Measurements from ENCODE around the gene LMX1B.

LMX1B gene

DNA sequence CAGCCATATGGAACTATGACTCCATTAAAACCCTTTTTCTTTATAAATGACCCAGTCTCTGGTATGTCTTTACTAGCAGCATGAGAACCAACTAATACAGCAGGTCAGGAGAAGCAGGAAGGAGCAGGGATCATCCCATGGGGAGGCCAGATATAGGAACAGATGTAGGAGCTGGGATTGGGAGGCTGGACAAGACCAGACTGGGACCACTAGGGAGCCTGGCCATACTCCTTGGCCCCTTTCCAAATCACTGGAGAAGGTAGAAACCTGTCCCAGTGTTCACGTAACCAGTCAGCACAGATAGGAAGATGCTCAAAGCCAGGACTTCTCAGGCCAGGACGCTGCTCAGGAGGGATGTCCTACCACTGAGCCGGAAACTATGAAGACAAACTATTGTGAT, 95.5 kb downstream of the LMX1B start:
- H3K36me3 ChIP-seq (ENCODE audit: control insufficient read depth in 2 of 2, insufficient read depth in 1 of 2, low read length in 2 of 2): no peaks in the 10 kb centered on the region
- TF ChIP-seq, protein P1, sequence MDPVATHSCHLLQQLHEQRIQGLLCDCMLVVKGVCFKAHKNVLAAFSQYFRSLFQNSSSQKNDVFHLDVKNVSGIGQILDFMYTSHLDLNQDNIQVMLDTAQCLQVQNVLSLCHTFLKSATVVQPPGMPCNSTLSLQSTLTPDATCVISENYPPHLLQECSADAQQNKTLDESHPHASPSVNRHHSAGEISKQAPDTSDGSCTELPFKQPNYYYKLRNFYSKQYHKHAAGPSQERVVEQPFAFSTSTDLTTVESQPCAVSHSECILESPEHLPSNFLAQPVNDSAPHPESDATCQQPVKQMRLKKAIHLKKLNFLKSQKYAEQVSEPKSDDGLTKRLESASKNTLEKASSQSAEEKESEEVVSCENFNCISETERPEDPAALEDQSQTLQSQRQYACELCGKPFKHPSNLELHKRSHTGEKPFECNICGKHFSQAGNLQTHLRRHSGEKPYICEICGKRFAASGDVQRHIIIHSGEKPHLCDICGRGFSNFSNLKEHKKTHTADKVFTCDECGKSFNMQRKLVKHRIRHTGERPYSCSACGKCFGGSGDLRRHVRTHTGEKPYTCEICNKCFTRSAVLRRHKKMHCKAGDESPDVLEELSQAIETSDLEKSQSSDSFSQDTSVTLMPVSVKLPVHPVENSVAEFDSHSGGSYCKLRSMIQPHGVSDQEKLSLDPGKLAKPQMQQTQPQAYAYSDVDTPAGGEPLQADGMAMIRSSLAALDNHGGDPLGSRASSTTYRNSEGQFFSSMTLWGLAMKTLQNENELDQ (tag by site-specific recombination; IDR thresholded peaks at IDR 0.05; ENCODE audit: low read depth): no peak
- TF ChIP-seq ZFP41 (tag by site-specific recombination; IDR thresholded peaks at IDR 0.05; ENCODE audit: borderline replicate concordance) (no peak), ZFP69B (tag by site-specific recombination; IDR thresholded peaks at IDR 0.05) (no peak), KLF8 (tag by site-specific recombination; IDR thresholded peaks at IDR 0.05) (no peak), OVOL3 (tag by site-specific recombination; IDR thresholded peaks at IDR 0.05) (no peak), ZNF324 (tag by site-specific recombination; IDR thresholded peaks at IDR 0.05) (no peak)
- TF ChIP-seq, protein P2, sequence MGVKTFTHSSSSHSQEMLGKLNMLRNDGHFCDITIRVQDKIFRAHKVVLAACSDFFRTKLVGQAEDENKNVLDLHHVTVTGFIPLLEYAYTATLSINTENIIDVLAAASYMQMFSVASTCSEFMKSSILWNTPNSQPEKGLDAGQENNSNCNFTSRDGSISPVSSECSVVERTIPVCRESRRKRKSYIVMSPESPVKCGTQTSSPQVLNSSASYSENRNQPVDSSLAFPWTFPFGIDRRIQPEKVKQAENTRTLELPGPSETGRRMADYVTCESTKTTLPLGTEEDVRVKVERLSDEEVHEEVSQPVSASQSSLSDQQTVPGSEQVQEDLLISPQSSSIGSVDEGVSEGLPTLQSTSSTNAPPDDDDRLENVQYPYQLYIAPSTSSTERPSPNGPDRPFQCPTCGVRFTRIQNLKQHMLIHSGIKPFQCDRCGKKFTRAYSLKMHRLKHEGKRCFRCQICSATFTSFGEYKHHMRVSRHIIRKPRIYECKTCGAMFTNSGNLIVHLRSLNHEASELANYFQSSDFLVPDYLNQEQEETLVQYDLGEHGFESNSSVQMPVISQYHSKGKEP (tag by site-specific recombination; IDR thresholded peaks at IDR 0.05): no peak
- TF ChIP-seq, protein P3, sequence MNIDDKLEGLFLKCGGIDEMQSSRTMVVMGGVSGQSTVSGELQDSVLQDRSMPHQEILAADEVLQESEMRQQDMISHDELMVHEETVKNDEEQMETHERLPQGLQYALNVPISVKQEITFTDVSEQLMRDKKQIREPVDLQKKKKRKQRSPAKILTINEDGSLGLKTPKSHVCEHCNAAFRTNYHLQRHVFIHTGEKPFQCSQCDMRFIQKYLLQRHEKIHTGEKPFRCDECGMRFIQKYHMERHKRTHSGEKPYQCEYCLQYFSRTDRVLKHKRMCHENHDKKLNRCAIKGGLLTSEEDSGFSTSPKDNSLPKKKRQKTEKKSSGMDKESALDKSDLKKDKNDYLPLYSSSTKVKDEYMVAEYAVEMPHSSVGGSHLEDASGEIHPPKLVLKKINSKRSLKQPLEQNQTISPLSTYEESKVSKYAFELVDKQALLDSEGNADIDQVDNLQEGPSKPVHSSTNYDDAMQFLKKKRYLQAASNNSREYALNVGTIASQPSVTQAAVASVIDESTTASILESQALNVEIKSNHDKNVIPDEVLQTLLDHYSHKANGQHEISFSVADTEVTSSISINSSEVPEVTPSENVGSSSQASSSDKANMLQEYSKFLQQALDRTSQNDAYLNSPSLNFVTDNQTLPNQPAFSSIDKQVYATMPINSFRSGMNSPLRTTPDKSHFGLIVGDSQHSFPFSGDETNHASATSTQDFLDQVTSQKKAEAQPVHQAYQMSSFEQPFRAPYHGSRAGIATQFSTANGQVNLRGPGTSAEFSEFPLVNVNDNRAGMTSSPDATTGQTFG (tag by site-specific recombination; IDR thresholded peaks at IDR 0.05; ENCODE audit: borderline replicate concordance): no peak
- TF ChIP-seq, protein P4, sequence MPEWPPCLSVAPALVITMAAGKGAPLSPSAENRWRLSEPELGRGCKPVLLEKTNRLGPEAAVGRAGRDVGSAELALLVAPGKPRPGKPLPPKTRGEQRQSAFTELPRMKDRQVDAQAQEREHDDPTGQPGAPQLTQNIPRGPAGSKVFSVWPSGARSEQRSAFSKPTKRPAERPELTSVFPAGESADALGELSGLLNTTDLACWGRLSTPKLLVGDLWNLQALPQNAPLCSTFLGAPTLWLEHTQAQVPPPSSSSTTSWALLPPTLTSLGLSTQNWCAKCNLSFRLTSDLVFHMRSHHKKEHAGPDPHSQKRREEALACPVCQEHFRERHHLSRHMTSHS (tag by site-specific recombination; IDR thresholded peaks at IDR 0.05): no peak
- H3K4me1 ChIP-seq (ENCODE audit: control insufficient read depth, insufficient read depth, low read length): no peaks in the 10 kb centered on the region
- no peak overlapping the region for H3K4me3 ChIP-seq (ENCODE audit: low read depth, low read length)
- ChIA-PET POLR2A (no interaction called here), CTCF (interaction anchor here (0.6 to 4.3 kb wide), 6 partner anchors 19 to 210 kb away, joined by 3 to 38 read pairs (median 5); no protein-coding TSS in a partner anchor)
- no peak overlapping the region for H3K27ac ChIP-seq (ENCODE audit: extremely low read depth, low read depth, low read length)
- H3K9me3 ChIP-seq (ENCODE audit: control insufficient read depth, insufficient read depth, low read depth, low read length): no peaks in the 10 kb centered on the region

DNA sequence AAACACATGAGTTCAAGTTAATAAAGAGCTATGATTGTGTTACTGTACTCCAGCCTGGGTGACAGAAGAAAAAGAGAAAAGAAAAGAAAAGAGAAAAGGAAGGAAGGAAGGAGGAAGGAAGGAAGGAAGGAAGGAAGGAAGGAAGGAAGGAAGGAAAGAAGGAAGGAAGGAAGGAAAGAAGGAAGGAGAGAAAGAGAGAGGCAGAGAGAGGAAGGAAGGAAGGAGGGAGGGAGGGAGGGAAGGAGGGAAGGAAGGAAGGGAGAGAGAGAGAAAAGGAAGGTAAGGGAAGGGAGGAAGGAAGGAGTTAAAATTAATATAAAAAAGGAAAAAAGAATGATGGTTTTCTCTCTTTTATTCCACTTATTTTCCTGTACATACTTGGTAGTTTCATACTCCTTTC, 101.7 kb downstream of the LMX1B start:
- no peak overlapping the region for H3K4me3 ChIP-seq (ENCODE audit: low read depth, low read length)
- H3K9me3 ChIP-seq (ENCODE audit: control insufficient read depth, insufficient read depth, low read depth, low read length): no peaks in the 10 kb centered on the region
- H3K4me1 ChIP-seq (ENCODE audit: control insufficient read depth, insufficient read depth, low read length): peaks cover 9% of the 10 kb centered on the region
- POLR2A ChIA-PET: no interaction called here
- TF ChIP-seq ZNF707 (tag by site-specific recombination; IDR thresholded peaks at IDR 0.05) (no peak), ZNF202 (tag by site-specific recombination; IDR thresholded peaks at IDR 0.05; ENCODE audit: borderline replicate concordance) (no peak), ZNF391 (tag by site-specific recombination; IDR thresholded peaks at IDR 0.05; ENCODE audit: borderline replicate concordance, low read depth) (no peak), ZNF184 (tag by site-specific recombination; IDR thresholded peaks at IDR 0.05) (no peak), HOXA7 (CRISPR knock-in tag; IDR thresholded peaks at IDR 0.05; ENCODE audit: borderline replicate concordance) (no peak), ZNF366 (tag by site-specific recombination; conservative IDR thresholded peaks at IDR 0.05) (peak; percentile 78), MEIS1 (CRISPR knock-in tag; IDR thresholded peaks at IDR 0.05; ENCODE audit: borderline replicate concordance) (no peak)
- CTCF ChIA-PET: interaction anchor here (0.7 to 3.3 kb wide), 4 partner anchors 9 to 412 kb away, joined by 3 to 26 read pairs (median 4); no protein-coding TSS in a partner anchor
- H3K36me3 ChIP-seq (ENCODE audit: control insufficient read depth in 2 of 2, insufficient read depth in 1 of 2, low read length in 2 of 2): no peaks in the 10 kb centered on the region
- no peak overlapping the region for H3K27ac ChIP-seq (ENCODE audit: extremely low read depth, low read depth, low read length)

All from HEK293 (cell line).